MM.1S (cell line): Measurements from ENCODE around the gene TRNT1.

Experiments
- DNase-seq: peaks from one replicate; pipeline ENCODE4 v3.0.0-alpha.2; 2015
- H2AFZ ChIP-seq: fragments of 300-600 bp; sonication (generic); 2 replicates; pipeline ENCODE4 v1.6.0; 2016; ENCODE audit warnings: antibody characterized with exemption, low read length
- H3F3A ChIP-seq: fragments of 300-600 bp; sonication (generic); 2 replicates; pipeline ENCODE4 v1.6.1; 2016; ENCODE audit warnings: mild to moderate bottlenecking, antibody characterized with exemption, low read length, moderate library complexity, mixed read lengths; ENCODE audit not compliant: insufficient read depth
- H3K27ac ChIP-seq: fragments of 300-600 bp; sonication (generic); 2 replicates; pipeline ENCODE4 v1.5.1; 2016; ENCODE audit warnings: mild to moderate bottlenecking, low read length
- H3K27me3 ChIP-seq: fragments of 300-600 bp; sonication (generic); replicated peaks from 2 replicates; pipeline ENCODE4 v1.6.0; 2016; ENCODE audit warnings: low read length; ENCODE audit not compliant: insufficient read depth
- H3K36me3 ChIP-seq: fragments of 300-600 bp; sonication (generic); replicated peaks from 2 replicates; pipeline ENCODE4 v1.6.1; 2016; ENCODE audit warnings: mild to moderate bottlenecking, low read length, mixed read lengths; ENCODE audit not compliant: insufficient read depth
- H3K4me1 ChIP-seq: fragments of 300-600 bp; sonication (generic); 2 replicates; pipeline ENCODE4 v1.6.1; 2016; ENCODE audit warnings: low read length, mixed read lengths
- H3K4me2 ChIP-seq: fragments of 300-600 bp; sonication (generic); 2 replicates; pipeline ENCODE4 v1.6.0; 2016; ENCODE audit warnings: low read depth, low read length
- H3K4me3 ChIP-seq: fragments of 300-600 bp; sonication (generic); 2 replicates; pipeline ENCODE4 v1.5.1; 2016; ENCODE audit warnings: low read length, mixed read lengths
- H3K79me2 ChIP-seq: fragments of 300-600 bp; sonication (generic); 2 replicates; pipeline ENCODE4 v1.6.1; 2016; ENCODE audit warnings: mixed run types, low read length, mixed read lengths
- H3K9ac ChIP-seq: fragments of 300-600 bp; sonication (generic); 2 replicates; pipeline ENCODE4 v1.6.1; 2016; ENCODE audit warnings: low read length, mixed read lengths
- H3K9me2 ChIP-seq: fragments of 300-600 bp; sonication (generic); replicated peaks from 2 replicates; pipeline ENCODE4 v1.6.1; 2016; ENCODE audit warnings: mild to moderate bottlenecking, low read length, mixed read lengths; ENCODE audit not compliant: insufficient read depth
- H3K9me3 ChIP-seq: fragments of 300-600 bp; sonication (generic); replicated peaks from 2 replicates; pipeline ENCODE4 v1.6.1; 2016; ENCODE audit warnings: mild to moderate bottlenecking, low read length, mixed read lengths; ENCODE audit not compliant: insufficient read depth
- H4K20me1 ChIP-seq: fragments of 300-600 bp; sonication (generic); 2 replicates; pipeline ENCODE4 v1.6.1; 2016; ENCODE audit warnings: mild to moderate bottlenecking, low read length, moderate library complexity, mixed read lengths; ENCODE audit not compliant: insufficient read depth
- EZH2 ChIP-seq: fragments of 300-600 bp; sonication (generic); optimal IDR thresholded peaks from 2 replicates; pipeline ENCODE3; 2017; ENCODE audit warnings: low read depth, mild to moderate bottlenecking, antibody characterized with exemption, low read length, mixed read lengths
- EZH2phosphoT487 ChIP-seq: fragments of 300-600 bp; sonication (generic); IDR thresholded peaks from 2 replicates; pipeline ENCODE4 v1.6.1; 2018; ENCODE audit warnings: antibody characterized with exemption, low read length
- TF ChIP-seq, protein P1 (sequence below): fragments of 300-600 bp; sonication (generic); IDR thresholded peaks from 2 replicates; pipeline ENCODE4 v1.5.1; 2016; ENCODE audit warnings: antibody characterized with exemption, low read length, mixed read lengths

Gene TRNT1

DNA sequence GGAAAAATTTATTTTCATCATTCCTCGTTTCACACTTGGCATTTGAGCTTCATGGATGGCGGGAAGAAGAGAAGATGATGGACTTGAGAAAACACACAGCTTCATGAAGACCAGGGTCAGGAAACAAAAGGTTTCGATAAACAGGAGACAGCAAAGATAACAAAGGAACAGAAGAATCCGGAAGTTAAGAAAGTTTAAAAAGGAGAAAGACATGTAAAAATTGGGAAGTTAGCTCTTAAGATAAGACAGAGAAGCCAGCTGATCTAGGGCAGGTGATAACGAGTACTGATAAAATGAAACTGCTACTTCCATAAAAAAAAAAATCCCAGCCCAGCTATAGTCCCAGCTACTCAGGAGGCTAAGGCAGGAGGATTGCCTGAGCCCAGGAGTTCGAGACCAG lies 40.5 kb upstream of the TRNT1 start:
- H3K36me3 ChIP-seq = no peaks in the 10 kb centered on the region
- no peaks in the 10 kb centered on the region for H4K20me1 ChIP-seq
- H3K4me3 ChIP-seq = no peak overlapping the region
- no peak overlapping the region for H2AFZ ChIP-seq
- no peaks in the 10 kb centered on the region for H3K27me3 ChIP-seq
- peaks cover 19% of the 10 kb centered on the region for H3F3A ChIP-seq
- TF ChIP-seq, protein P1, sequence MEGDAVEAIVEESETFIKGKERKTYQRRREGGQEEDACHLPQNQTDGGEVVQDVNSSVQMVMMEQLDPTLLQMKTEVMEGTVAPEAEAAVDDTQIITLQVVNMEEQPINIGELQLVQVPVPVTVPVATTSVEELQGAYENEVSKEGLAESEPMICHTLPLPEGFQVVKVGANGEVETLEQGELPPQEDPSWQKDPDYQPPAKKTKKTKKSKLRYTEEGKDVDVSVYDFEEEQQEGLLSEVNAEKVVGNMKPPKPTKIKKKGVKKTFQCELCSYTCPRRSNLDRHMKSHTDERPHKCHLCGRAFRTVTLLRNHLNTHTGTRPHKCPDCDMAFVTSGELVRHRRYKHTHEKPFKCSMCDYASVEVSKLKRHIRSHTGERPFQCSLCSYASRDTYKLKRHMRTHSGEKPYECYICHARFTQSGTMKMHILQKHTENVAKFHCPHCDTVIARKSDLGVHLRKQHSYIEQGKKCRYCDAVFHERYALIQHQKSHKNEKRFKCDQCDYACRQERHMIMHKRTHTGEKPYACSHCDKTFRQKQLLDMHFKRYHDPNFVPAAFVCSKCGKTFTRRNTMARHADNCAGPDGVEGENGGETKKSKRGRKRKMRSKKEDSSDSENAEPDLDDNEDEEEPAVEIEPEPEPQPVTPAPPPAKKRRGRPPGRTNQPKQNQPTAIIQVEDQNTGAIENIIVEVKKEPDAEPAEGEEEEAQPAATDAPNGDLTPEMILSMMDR = no peak
- no peak for DNase-seq
- no peaks in the 10 kb centered on the region for H3K9me2 ChIP-seq
- no peak overlapping the region for H3K27ac ChIP-seq
- no peak overlapping the region for H3K4me2 ChIP-seq
- H3K9ac ChIP-seq = no peak overlapping the region
- no peaks in the 10 kb centered on the region for H3K9me3 ChIP-seq
- peaks cover 35% of the 10 kb centered on the region for H3K4me1 ChIP-seq
- H3K79me2 ChIP-seq = no peaks in the 10 kb centered on the region

DNA sequence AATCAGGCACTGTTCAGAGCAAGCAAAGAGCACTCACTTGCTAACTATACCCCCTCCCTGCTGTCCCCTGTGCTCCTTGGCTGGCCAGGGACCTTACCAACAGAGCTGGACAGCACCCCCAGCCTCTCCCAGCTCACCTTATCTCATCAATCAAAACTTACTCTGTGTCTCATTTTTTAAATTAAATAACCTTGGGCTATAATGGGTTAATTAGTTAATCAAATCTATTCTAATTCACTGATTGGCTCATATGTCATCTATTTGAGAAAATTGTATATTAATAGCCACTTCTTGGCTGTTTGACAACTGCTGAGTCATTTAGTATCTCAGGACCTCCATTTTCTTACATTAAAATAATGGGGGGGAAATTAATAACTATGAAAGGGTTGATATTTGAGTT lies 39.5 kb upstream of the TRNT1 start:
- Histone ChIP-seq H4K20me1 (no peaks in the 10 kb centered on the region), H3K36me3 (no peaks in the 10 kb centered on the region), H3K9me2 (no peaks in the 10 kb centered on the region), H3K79me2 (no peaks in the 10 kb centered on the region), H3K9ac (no peak overlapping the region), H3K27me3 (no peaks in the 10 kb centered on the region), H3K9me3 (no peaks in the 10 kb centered on the region), H2AFZ (no peak overlapping the region), H3K4me2 (no peak overlapping the region), H3K4me1 (peaks cover 34% of the 10 kb centered on the region), H3F3A (peaks cover 11% of the 10 kb centered on the region; the same call in 1 of the 2 replicates), H3K4me3 (no peak overlapping the region), H3K27ac (peak overlapping the region; percentile 77; the same call in 1 of the 2 replicates)
- TF ChIP-seq EZH2phosphoT487 = no peak
- TF ChIP-seq EZH2 = no peak
- TF ChIP-seq, protein P1 = no peak
- no peak for DNase-seq

DNA sequence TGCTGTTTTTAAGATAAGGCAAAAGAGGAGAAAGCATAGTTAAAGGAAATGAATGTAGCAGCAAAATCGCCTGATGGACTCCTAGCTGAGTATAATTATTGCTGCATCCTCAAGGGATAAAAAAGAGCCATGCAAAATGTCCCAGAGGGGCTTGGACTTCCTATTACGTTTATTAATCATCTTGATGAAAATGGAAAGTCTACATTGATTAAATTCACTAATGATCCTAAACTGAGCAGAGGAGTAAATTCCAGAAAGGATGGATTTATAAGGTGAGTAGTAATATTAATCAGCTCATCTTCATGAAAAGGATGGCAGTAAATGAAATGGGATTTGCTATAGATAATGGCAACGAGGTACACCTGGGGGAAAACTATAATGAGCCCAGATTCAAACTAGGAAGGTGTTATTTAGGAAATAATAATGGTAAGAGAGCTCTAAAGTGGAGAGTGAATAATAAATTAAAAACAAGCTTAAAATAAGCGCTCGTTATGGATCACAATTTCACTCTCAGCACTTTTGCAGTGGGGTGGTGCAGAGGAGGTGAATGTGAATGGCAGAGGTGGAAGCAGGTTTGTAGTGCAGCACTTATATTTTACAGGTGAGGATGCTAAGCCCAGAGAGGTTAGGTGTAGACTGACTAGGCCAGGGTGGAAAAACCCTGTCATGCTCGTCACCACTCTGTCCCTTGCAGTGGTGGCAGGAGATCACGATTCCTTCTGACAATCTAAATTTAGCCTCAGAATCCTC lies 38.8 kb upstream of the TRNT1 start:
- H2AFZ ChIP-seq = no peak overlapping the region

More for the DNA sequence above, 38.8 kb upstream of the TRNT1 start:
- peak overlapping the region; percentile 77 for H3K27ac ChIP-seq
- H3K4me1 ChIP-seq = peaks cover 27% of the 10 kb centered on the region
- no peaks in the 10 kb centered on the region for H3K36me3 ChIP-seq
- TF ChIP-seq EZH2phosphoT487 (no peak), EZH2 (no peak)
- TF ChIP-seq, protein P1 = no peak
- peak; percentile 10 for DNase-seq
- H3K9me2 ChIP-seq = no peaks in the 10 kb centered on the region
- peak overlapping the region; percentile 47; the same call in 1 of the 2 replicates for H3K4me2 ChIP-seq
- no peak overlapping the region for H3K4me3 ChIP-seq
- H3K79me2 ChIP-seq = no peaks in the 10 kb centered on the region
- no peaks in the 10 kb centered on the region for H4K20me1 ChIP-seq
- peaks cover 11% of the 10 kb centered on the region; the same call in 1 of the 2 replicates for H3F3A ChIP-seq
- H3K9ac ChIP-seq = no peak overlapping the region
- no peaks in the 10 kb centered on the region for H3K27me3 ChIP-seq
- no peaks in the 10 kb centered on the region for H3K9me3 ChIP-seq
